Skeletal muscle satellite cell (primary cell): ENCODE measurements around the gene FNDC3B.

Experiments used
- H3K27me3 ChIP-seq: 2 replicates; pipeline ENCODE4 v1.7.0; 2013; ENCODE audit warnings: low read length; ENCODE audit not compliant: control insufficient read depth, insufficient read depth
- H3K36me3 ChIP-seq: 2 replicates; pipeline ENCODE4 v1.7.0; 2013; ENCODE audit warnings: mild to moderate bottlenecking, control low read depth, low read length; ENCODE audit not compliant: insufficient read depth
- H3K4me1 ChIP-seq: 2 replicates; pipeline ENCODE4 v1.7.0; 2013; ENCODE audit warnings: low read length; ENCODE audit not compliant: control insufficient read depth, insufficient read depth
- H3K4me2 ChIP-seq: 2 replicates; pipeline ENCODE4 v1.7.0; 2013; ENCODE audit warnings: mild to moderate bottlenecking, low read length
- H3K4me3 ChIP-seq: 2 replicates; pipeline ENCODE4 v1.7.0; 2013; ENCODE audit warnings: low read length
- H3K9ac ChIP-seq: 2 replicates; pipeline ENCODE4 v1.7.0; 2013; ENCODE audit warnings: mild to moderate bottlenecking, low read depth, low read length, moderate library complexity
- H3K9me3 ChIP-seq: replicated peaks from 2 replicates; pipeline ENCODE4 v1.7.0; 2013; ENCODE audit warnings: mild to moderate bottlenecking, control low read depth, low read length

FNDC3B gene

GRCh38 chr3:172325461-172325860 lies 286.1 kb downstream of the FNDC3B start:
- Histone ChIP-seq H3K4me3 (no peak overlapping the region), H3K9ac (no peak overlapping the region), H3K4me1 (peaks cover 20% of the 10 kb centered on the region), H3K27me3 (no peaks in the 10 kb centered on the region), H3K36me3 (peaks cover 69% of the 10 kb centered on the region), H3K4me2 (no peak overlapping the region), H3K9me3 (no peaks in the 10 kb centered on the region)

GRCh38 chr3:172326993-172327392 lies 287.6 kb downstream of the FNDC3B start:
- Histone ChIP-seq H3K9ac (no peak overlapping the region), H3K36me3 (peaks cover 74% of the 10 kb centered on the region), H3K4me1 (peaks cover 10% of the 10 kb centered on the region), H3K4me3 (no peak overlapping the region), H3K27me3 (no peaks in the 10 kb centered on the region), H3K4me2 (no peak overlapping the region), H3K9me3 (no peaks in the 10 kb centered on the region)

- Histone ChIP-seq H3K4me2 (no peak overlapping the region), H3K36me3 (peaks cover 71% of the 10 kb centered on the region), H3K27me3 (no peaks in the 10 kb centered on the region), H3K4me1 (peaks cover 10% of the 10 kb centered on the region), H3K9ac (no peak overlapping the region), H3K4me3 (no peak overlapping the region), H3K9me3 (no peaks in the 10 kb centered on the region)
Observed at GRCh38 chr3:172328282-172328681, 288.9 kb downstream of the FNDC3B start.

- Histone ChIP-seq H3K4me1 (peaks cover 5% of the 10 kb centered on the region), H3K4me2 (no peak overlapping the region), H3K4me3 (no peak overlapping the region), H3K36me3 (peaks cover 70% of the 10 kb centered on the region), H3K27me3 (no peaks in the 10 kb centered on the region), H3K9me3 (no peaks in the 10 kb centered on the region), H3K9ac (no peak overlapping the region)
Observed at GRCh38 chr3:172329070-172329469, 289.7 kb downstream of the FNDC3B start.

- no peaks in the 10 kb centered on the region for H3K9me3 ChIP-seq
- H3K4me1 ChIP-seq, result no peaks in the 10 kb centered on the region
- H3K27me3 ChIP-seq, result no peaks in the 10 kb centered on the region
- H3K4me2 ChIP-seq, result no peak overlapping the region
- no peak overlapping the region for H3K9ac ChIP-seq
- H3K36me3 ChIP-seq, result peaks cover 67% of the 10 kb centered on the region
- no peak overlapping the region for H3K4me3 ChIP-seq
Observed at GRCh38 chr3:172330413-172330812, 291.0 kb downstream of the FNDC3B start.

GRCh38 chr3:172332256-172333041 lies 293.1 kb downstream of the FNDC3B start:
- Histone ChIP-seq H3K27me3 (no peaks in the 10 kb centered on the region), H3K4me3 (no peak overlapping the region), H3K9ac (no peak overlapping the region), H3K36me3 (peaks cover 69% of the 10 kb centered on the region), H3K4me1 (no peaks in the 10 kb centered on the region), H3K4me2 (no peak overlapping the region), H3K9me3 (no peaks in the 10 kb centered on the region)

- no peaks in the 10 kb centered on the region for H3K9me3 ChIP-seq
- no peak overlapping the region for H3K9ac ChIP-seq
- H3K27me3 ChIP-seq, result no peaks in the 10 kb centered on the region
- no peaks in the 10 kb centered on the region for H3K4me1 ChIP-seq
- H3K36me3 ChIP-seq, result peaks cover 70% of the 10 kb centered on the region
- no peak overlapping the region for H3K4me2 ChIP-seq
- no peak overlapping the region for H3K4me3 ChIP-seq
Observed at GRCh38 chr3:172333042-172333377, 293.6 kb downstream of the FNDC3B start.

GRCh38 chr3:172333692-172334457 lies 294.5 kb downstream of the FNDC3B start:
- no peak overlapping the region for H3K4me3 ChIP-seq
- H3K4me2 ChIP-seq, result no peak overlapping the region
- no peaks in the 10 kb centered on the region for H3K9me3 ChIP-seq
- H3K4me1 ChIP-seq, result no peaks in the 10 kb centered on the region
- H3K27me3 ChIP-seq, result no peaks in the 10 kb centered on the region
- peaks cover 67% of the 10 kb centered on the region for H3K36me3 ChIP-seq
- H3K9ac ChIP-seq, result no peak overlapping the region

GRCh38 chr3:172334671-172335207 lies 295.4 kb downstream of the FNDC3B start:
- Histone ChIP-seq H3K9ac (no peak overlapping the region), H3K4me1 (no peaks in the 10 kb centered on the region), H3K4me2 (no peak overlapping the region), H3K9me3 (no peaks in the 10 kb centered on the region), H3K36me3 (peaks cover 67% of the 10 kb centered on the region), H3K4me3 (no peak overlapping the region), H3K27me3 (no peaks in the 10 kb centered on the region)

GRCh38 chr3:172339892-172340291 lies 300.5 kb downstream of the FNDC3B start:
- H3K36me3 ChIP-seq, result peaks cover 82% of the 10 kb centered on the region
- H3K9ac ChIP-seq, result no peak overlapping the region
- no peaks in the 10 kb centered on the region for H3K27me3 ChIP-seq
- H3K4me2 ChIP-seq, result no peak overlapping the region
- H3K9me3 ChIP-seq, result no peaks in the 10 kb centered on the region
- no peaks in the 10 kb centered on the region for H3K4me1 ChIP-seq
- H3K4me3 ChIP-seq, result no peak overlapping the region

- Histone ChIP-seq H3K4me1 (no peaks in the 10 kb centered on the region), H3K36me3 (peaks cover 82% of the 10 kb centered on the region), H3K4me2 (no peak overlapping the region), H3K9ac (no peak overlapping the region), H3K9me3 (no peaks in the 10 kb centered on the region), H3K4me3 (no peak overlapping the region), H3K27me3 (no peaks in the 10 kb centered on the region)
Observed at GRCh38 chr3:172340583-172340982, 301.2 kb downstream of the FNDC3B start.
